MM.1S (cell line): ENCODE data around the gene TMEM273.

Experiments
- DNase-seq: peaks from one replicate; pipeline ENCODE4 v3.0.0-alpha.2; 2015
- H2AFZ ChIP-seq: fragments of 300-600 bp; sonication (generic); 2 replicates; pipeline ENCODE4 v1.6.0; 2016; ENCODE audit warnings: antibody characterized with exemption, low read length
- H3F3A ChIP-seq: fragments of 300-600 bp; sonication (generic); 2 replicates; pipeline ENCODE4 v1.6.1; 2016; ENCODE audit warnings: mild to moderate bottlenecking, antibody characterized with exemption, low read length, moderate library complexity, mixed read lengths; ENCODE audit not compliant: insufficient read depth
- H3K27ac ChIP-seq: fragments of 300-600 bp; sonication (generic); 2 replicates; pipeline ENCODE4 v1.5.1; 2016; ENCODE audit warnings: mild to moderate bottlenecking, low read length
- H3K27me3 ChIP-seq: fragments of 300-600 bp; sonication (generic); replicated peaks from 2 replicates; pipeline ENCODE4 v1.6.0; 2016; ENCODE audit warnings: low read length; ENCODE audit not compliant: insufficient read depth
- H3K36me3 ChIP-seq: fragments of 300-600 bp; sonication (generic); replicated peaks from 2 replicates; pipeline ENCODE4 v1.6.1; 2016; ENCODE audit warnings: mild to moderate bottlenecking, low read length, mixed read lengths; ENCODE audit not compliant: insufficient read depth
- H3K4me1 ChIP-seq: fragments of 300-600 bp; sonication (generic); 2 replicates; pipeline ENCODE4 v1.6.1; 2016; ENCODE audit warnings: low read length, mixed read lengths
- H3K4me2 ChIP-seq: fragments of 300-600 bp; sonication (generic); 2 replicates; pipeline ENCODE4 v1.6.0; 2016; ENCODE audit warnings: low read depth, low read length
- H3K4me3 ChIP-seq: fragments of 300-600 bp; sonication (generic); 2 replicates; pipeline ENCODE4 v1.5.1; 2016; ENCODE audit warnings: low read length, mixed read lengths
- H3K79me2 ChIP-seq: fragments of 300-600 bp; sonication (generic); 2 replicates; pipeline ENCODE4 v1.6.1; 2016; ENCODE audit warnings: mixed run types, low read length, mixed read lengths
- H3K9ac ChIP-seq: fragments of 300-600 bp; sonication (generic); 2 replicates; pipeline ENCODE4 v1.6.1; 2016; ENCODE audit warnings: low read length, mixed read lengths
- H3K9me2 ChIP-seq: fragments of 300-600 bp; sonication (generic); replicated peaks from 2 replicates; pipeline ENCODE4 v1.6.1; 2016; ENCODE audit warnings: mild to moderate bottlenecking, low read length, mixed read lengths; ENCODE audit not compliant: insufficient read depth
- H3K9me3 ChIP-seq: fragments of 300-600 bp; sonication (generic); replicated peaks from 2 replicates; pipeline ENCODE4 v1.6.1; 2016; ENCODE audit warnings: mild to moderate bottlenecking, low read length, mixed read lengths; ENCODE audit not compliant: insufficient read depth
- H4K20me1 ChIP-seq: fragments of 300-600 bp; sonication (generic); 2 replicates; pipeline ENCODE4 v1.6.1; 2016; ENCODE audit warnings: mild to moderate bottlenecking, low read length, moderate library complexity, mixed read lengths; ENCODE audit not compliant: insufficient read depth
- CTCF ChIP-seq: fragments of 300-600 bp; sonication (generic); IDR thresholded peaks from 2 replicates; pipeline ENCODE4 v1.5.1; 2016; ENCODE audit warnings: antibody characterized with exemption, low read length, mixed read lengths
- EZH2 ChIP-seq: fragments of 300-600 bp; sonication (generic); optimal IDR thresholded peaks from 2 replicates; pipeline ENCODE3; 2017; ENCODE audit warnings: low read depth, mild to moderate bottlenecking, antibody characterized with exemption, low read length, mixed read lengths
- EZH2phosphoT487 ChIP-seq: fragments of 300-600 bp; sonication (generic); IDR thresholded peaks from 2 replicates; pipeline ENCODE4 v1.6.1; 2018; ENCODE audit warnings: antibody characterized with exemption, low read length

TMEM273 gene

GRCh38 chr10:49226594-49226993 is 38.4 kb upstream of the TMEM273 start:
- no peak overlapping the region for H3K4me3 ChIP-seq
- no peaks in the 10 kb centered on the region for H3K27me3 ChIP-seq
- no peaks in the 10 kb centered on the region for H3F3A ChIP-seq
- no peaks in the 10 kb centered on the region for H4K20me1 ChIP-seq
- H3K9ac ChIP-seq, result no peak overlapping the region
- no peaks in the 10 kb centered on the region for H3K9me2 ChIP-seq
- H3K79me2 ChIP-seq, result no peaks in the 10 kb centered on the region
- H3K9me3 ChIP-seq, result no peaks in the 10 kb centered on the region
- H3K36me3 ChIP-seq, result no peaks in the 10 kb centered on the region
- H3K27ac ChIP-seq, result no peak overlapping the region
- no peak for TF ChIP-seq EZH2phosphoT487
- H3K4me2 ChIP-seq, result no peak overlapping the region
- no peak overlapping the region for H2AFZ ChIP-seq
- no peaks in the 10 kb centered on the region for H3K4me1 ChIP-seq
- no peak for DNase-seq

- Histone ChIP-seq H2AFZ (no peak overlapping the region), H3K9ac (no peak overlapping the region), H3K36me3 (no peaks in the 10 kb centered on the region), H3K79me2 (no peaks in the 10 kb centered on the region), H3K9me2 (no peaks in the 10 kb centered on the region), H3K4me1 (no peaks in the 10 kb centered on the region), H3K27ac (no peak overlapping the region), H4K20me1 (no peaks in the 10 kb centered on the region), H3F3A (no peaks in the 10 kb centered on the region), H3K27me3 (no peaks in the 10 kb centered on the region), H3K4me3 (no peak overlapping the region), H3K9me3 (no peaks in the 10 kb centered on the region), H3K4me2 (no peak overlapping the region)
- TF ChIP-seq EZH2 (no peak), CTCF (no peak), EZH2phosphoT487 (no peak)
- no peak for DNase-seq
Measured at GRCh38 chr10:49225218-49225876, 37.2 kb upstream of the TMEM273 start.

- TF ChIP-seq EZH2, result no peak
- TF ChIP-seq EZH2phosphoT487, result no peak
- TF ChIP-seq CTCF, result no peak
- Histone ChIP-seq H3K4me2 (no peak overlapping the region), H3K4me1 (no peaks in the 10 kb centered on the region), H3K9me3 (no peaks in the 10 kb centered on the region), H3K36me3 (no peaks in the 10 kb centered on the region), H3K9me2 (no peaks in the 10 kb centered on the region), H3F3A (no peaks in the 10 kb centered on the region), H3K27me3 (no peaks in the 10 kb centered on the region), H2AFZ (no peak overlapping the region), H3K27ac (no peak overlapping the region), H3K79me2 (no peaks in the 10 kb centered on the region), H4K20me1 (no peaks in the 10 kb centered on the region), H3K4me3 (no peak overlapping the region), H3K9ac (no peak overlapping the region)
- DNase-seq, result no peak
Measured at GRCh38 chr10:49223205-49223604, 35.0 kb upstream of the TMEM273 start.

GRCh38 chr10:49222170-49222569 is 34.0 kb upstream of the TMEM273 start:
- no peak for TF ChIP-seq EZH2phosphoT487
- TF ChIP-seq CTCF, result no peak
- no peak for TF ChIP-seq EZH2
- no peaks in the 10 kb centered on the region for H3K27me3 ChIP-seq
- H3K9me3 ChIP-seq, result no peaks in the 10 kb centered on the region
- H4K20me1 ChIP-seq, result no peaks in the 10 kb centered on the region
- H3K4me2 ChIP-seq, result no peak overlapping the region
- no peak for DNase-seq
- no peaks in the 10 kb centered on the region for H3K9me2 ChIP-seq
- no peak overlapping the region for H2AFZ ChIP-seq
- no peak overlapping the region for H3K27ac ChIP-seq
- no peak overlapping the region for H3K9ac ChIP-seq
- no peaks in the 10 kb centered on the region for H3K36me3 ChIP-seq
- H3K4me3 ChIP-seq, result no peak overlapping the region
- H3K4me1 ChIP-seq, result no peaks in the 10 kb centered on the region
- no peaks in the 10 kb centered on the region for H3F3A ChIP-seq
- H3K79me2 ChIP-seq, result no peaks in the 10 kb centered on the region
